Jurkat, Clone E6-1 (cell line): ENCODE data around the gene NUP210L.

Experiments
- DNase-seq: peaks from one replicate; pipeline ENCODE4 v3.0.0-alpha.2; 2011; ENCODE audit warnings: low read depth, low spot score
- H3K4me3 ChIP-seq: 2 replicates; pipeline ENCODE4 v1.5.1; 2011; ENCODE audit warnings: mild to moderate bottlenecking, low read length, control low read depth, moderate library complexity

NUP210L gene

DNA sequence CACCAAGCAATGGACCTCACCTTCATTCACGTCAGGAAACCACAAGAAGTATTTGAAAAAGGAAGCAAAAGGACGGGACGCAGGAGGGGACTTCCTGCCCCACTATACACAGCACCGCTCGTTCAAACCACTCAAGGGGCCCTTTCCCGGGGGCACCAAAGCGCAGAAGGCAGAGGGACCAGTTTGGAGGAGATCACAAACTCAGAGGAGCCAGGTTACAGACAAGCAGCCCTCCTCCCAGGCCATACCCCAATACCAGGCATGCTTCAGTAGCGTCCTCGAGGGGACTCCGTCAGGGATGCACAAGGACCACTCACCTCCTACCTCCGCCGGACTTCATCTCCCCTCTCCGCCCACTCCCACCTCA lies 197.1 kb downstream of the NUP210L start:
- DNase-seq, result no peak
- peak overlapping the region; percentile 95 for H3K4me3 ChIP-seq

- peak overlapping the region; percentile 95 for H3K4me3 ChIP-seq
- no peak for DNase-seq
Observed at GRCh38 chr1:153956997-153957715, 197.7 kb downstream of the NUP210L start.

- DNase-seq, result no peak
Observed at GRCh38 chr1:153954826-153955225, 200.0 kb downstream of the NUP210L start.

GRCh38 chr1:153953859-153954365 lies 201.0 kb downstream of the NUP210L start:
- no peak for DNase-seq
- no peak overlapping the region for H3K4me3 ChIP-seq

More at GRCh38 chr1:153954826-153955225, 200.0 kb downstream of the NUP210L start:
- H3K4me3 ChIP-seq, result no peak overlapping the region

- no peak overlapping the region for H3K4me3 ChIP-seq
- no peak for DNase-seq
Observed at GRCh38 chr1:153951801-153952200, 203.1 kb downstream of the NUP210L start.

- H3K4me3 ChIP-seq, result no peak overlapping the region
- DNase-seq, result no peak
Observed at GRCh38 chr1:153951183-153951582, 203.7 kb downstream of the NUP210L start.

- no peak for DNase-seq
- H3K4me3 ChIP-seq, result peak within 1 kb of the TSS; percentile 65
Observed at GRCh38 chr1:153946622-153947241, 208.1 kb downstream of the NUP210L start, which contains the start of gene DENND4B. Gene DENND4B, minus strand, starts transcription at chr1:153946718. Its CDS starts 2,344 bp downstream, at chr1:153944374.

DNA sequence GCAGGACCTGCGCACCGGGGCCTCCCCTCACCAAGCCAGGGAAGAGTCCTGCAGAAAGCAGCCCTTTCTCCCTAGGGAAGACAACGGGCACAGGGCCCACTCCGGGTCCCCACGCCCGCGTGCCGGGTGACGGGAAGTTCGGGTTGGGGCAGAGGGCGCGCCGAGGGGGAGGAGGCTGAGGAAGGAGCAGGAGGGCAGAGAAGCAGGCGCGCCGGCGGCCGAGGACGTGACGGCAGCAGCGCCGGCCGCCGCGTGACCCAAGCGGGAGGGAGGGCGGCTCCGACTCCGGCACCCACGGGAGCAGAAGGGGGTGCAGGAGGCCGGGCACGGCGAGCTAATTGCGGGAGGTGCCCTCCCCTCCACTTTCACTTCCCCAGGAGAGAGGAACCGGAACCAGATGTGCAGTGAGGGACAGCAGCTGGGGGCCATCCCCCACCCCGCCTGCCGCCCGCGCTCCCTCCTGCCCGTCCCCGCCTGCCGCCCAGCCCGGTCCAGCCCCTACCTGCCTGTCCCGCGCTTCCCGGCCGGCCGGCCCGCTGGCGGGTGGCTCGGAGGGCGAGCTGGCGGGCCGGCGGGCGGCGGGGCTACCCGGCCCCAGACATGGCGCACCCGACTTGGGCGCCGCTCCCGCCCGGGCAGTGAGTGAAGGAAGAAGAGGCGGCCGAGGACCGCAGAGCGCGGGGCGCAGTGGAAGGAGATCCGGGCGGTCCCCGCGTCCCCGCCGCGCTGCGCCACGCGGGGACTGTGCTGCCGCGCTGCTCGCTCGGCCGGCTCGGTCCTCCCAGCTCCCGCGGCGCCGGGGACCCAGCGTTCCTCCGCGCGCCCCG lies 208.9 kb downstream of the NUP210L start:
- no peak for DNase-seq
- peak overlapping the region; percentile 65 for H3K4me3 ChIP-seq

DNA sequence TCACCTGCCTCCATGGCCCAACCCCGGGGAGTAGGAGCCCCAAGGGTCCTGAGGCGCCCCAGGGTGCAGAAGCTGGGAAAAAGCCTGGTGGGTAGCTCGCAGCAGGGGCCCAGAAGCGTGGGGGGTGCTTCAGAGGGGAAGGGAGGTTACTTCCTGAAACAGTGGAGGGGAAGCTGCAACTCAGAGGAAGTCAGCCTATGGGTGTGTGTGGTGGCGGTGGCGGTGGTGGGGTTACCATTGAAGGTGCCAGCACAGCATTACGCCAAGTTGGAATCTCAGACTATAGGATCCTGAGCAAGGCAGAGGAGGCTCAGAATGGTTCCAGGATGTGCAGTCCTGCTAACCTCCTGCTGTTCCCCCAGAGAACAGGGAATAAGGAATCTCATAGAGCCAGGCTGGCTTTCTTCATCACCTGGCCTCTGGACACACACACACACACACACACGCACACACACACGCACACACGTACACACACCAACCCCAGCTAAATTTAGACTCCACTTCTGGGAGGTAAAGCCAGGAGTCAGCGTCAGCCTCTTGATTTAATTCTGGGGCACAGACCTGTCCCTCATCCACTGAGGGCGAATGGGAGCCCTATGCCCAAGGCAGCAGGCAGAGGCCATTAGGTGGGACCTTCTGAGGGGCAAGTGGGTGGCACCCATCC lies 209.6 kb downstream of the NUP210L start:
- H3K4me3 ChIP-seq, result peak overlapping the region; percentile 65
- peak; percentile 80 for DNase-seq

- H3K4me3 ChIP-seq, result peak overlapping the region; percentile 65
- no peak for DNase-seq
Observed at GRCh38 chr1:153944827-153945117, 210.1 kb downstream of the NUP210L start.

- no peak for DNase-seq
- H3K4me3 ChIP-seq, result peak overlapping the region; percentile 65
Observed at GRCh38 chr1:153944005-153944826, 210.7 kb downstream of the NUP210L start.

- DNase-seq, result no peak
- H3K4me3 ChIP-seq, result no peak overlapping the region
Observed at GRCh38 chr1:153942766-153943549, 211.9 kb downstream of the NUP210L start.
